Measurements from ENCODE around the gene GALNS.
"Not testable (repeated sequence)": the region's sequence is repeated elsewhere in the genome, so short reads cannot be mapped to it uniquely, and the experiment has no call there.

Gene GALNS, protein sequence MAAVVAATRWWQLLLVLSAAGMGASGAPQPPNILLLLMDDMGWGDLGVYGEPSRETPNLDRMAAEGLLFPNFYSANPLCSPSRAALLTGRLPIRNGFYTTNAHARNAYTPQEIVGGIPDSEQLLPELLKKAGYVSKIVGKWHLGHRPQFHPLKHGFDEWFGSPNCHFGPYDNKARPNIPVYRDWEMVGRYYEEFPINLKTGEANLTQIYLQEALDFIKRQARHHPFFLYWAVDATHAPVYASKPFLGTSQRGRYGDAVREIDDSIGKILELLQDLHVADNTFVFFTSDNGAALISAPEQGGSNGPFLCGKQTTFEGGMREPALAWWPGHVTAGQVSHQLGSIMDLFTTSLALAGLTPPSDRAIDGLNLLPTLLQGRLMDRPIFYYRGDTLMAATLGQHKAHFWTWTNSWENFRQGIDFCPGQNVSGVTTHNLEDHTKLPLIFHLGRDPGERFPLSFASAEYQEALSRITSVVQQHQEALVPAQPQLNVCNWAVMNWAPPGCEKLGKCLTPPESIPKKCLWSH

DNA sequence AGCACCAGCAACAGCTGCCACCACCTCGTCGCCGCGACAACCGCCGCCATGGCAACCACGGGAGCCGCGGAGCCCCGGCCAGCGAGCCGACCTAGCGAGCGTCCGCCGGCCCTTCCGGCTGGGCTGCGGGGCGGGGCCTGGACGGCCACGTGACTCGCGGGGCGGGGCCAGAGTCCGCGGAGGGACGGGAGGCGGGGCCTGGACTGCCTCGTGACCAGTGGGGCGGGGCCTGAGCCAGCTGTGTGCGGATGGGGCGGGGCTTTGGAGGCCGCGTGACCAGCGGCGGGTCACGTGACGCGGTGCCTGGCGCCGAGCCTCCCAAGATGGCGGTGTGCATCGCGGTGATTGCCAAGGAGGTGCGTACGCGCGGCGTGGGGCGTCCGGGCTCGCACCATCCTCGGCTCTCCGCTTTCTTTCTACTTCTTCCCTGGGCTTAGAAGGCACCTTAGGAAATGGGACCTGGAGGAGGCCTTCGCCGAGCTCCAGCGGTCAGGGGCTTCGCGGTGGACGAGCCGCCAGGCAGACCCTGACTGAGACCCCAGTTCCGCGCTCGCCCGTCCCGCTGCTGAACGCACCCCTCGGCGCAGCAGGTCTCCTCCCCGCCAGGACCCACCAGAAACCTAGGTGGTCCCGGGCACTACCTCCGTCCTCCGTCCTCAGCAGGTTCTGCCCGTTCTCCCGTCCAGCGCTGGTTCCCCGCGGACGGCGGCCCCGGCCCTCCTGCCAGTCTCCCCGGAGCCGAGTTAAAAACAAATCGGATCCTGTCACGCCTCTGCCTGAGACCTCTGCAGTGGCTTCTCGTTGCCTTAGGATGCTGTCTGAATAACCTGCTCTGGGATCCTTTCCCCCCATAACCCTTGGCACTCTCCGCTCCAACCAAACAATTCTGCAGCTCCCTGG lies at the start of gene GALNS, which contains the start of gene TRAPPC2L:
Gene GALNS, minus strand, starts transcription at position 120 of the 900 bp plus-strand sequence. Its CDS starts 70 bp downstream, at position 50.
Gene TRAPPC2L, plus strand, starts transcription at position 300 of the 900 bp plus-strand sequence. Its CDS starts 24 bp downstream, at position 324.
- peak; percentile 99 for DNase-seq

DNA sequence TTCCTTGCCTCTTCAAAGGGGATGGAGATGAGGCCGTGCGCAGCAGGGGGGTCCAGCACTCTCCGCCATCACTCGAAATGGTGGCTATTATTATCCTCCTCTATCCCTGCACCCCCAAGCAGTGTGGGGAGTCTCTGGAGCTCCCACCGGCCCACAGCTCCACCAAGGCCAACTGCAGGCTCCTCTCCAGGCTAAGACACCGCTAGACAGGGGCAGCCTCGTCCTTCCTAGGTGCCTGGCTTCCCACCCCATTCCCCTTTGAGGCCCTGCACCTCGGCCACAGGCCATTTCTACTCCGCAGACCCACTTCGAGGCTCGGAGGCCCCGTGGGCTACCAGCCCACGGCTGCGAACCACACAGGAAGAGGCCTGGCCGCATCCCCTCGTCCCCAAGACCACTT lies 49.3 kb upstream of the GALNS start:
- DNase-seq, result no peak

GRCh38 chr16:88905563-88905962 lies 48.8 kb upstream of the GALNS start:
- peak; percentile 81 for DNase-seq

DNA sequence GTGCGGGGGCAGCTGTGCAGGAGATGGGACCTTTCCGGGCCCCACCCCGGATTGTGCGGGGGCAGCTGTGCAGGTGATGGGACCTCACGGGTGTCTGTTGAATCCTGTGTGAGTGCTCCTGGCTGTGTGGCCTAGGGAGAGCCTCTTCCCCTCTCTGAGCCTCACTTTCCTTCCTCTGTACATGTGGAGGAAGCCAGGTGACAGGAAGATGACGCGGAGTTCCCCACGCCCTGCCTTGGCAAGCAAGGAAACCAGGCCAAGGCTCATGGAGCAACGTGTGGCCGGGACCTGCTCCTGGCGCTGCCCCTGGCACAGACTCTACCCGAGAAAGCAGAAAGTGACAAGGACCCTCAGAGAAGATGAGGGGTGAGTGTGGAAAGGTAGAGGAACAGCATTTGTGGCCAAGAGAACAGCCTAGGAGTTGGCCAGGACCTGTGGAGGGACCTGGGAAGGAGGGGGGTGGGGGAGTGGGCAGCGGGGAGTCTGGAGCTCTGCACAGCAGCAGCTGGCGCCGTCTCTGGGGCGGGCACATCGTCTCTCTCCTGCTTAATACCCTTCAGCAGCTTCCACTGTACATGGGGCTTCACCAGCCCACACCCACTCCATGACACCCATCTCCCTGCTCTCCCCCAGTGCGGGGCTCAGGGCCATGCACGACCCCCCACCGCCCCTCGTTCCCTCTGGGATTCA lies 48.1 kb upstream of the GALNS start:
- DNase-seq, result no peak

DNA sequence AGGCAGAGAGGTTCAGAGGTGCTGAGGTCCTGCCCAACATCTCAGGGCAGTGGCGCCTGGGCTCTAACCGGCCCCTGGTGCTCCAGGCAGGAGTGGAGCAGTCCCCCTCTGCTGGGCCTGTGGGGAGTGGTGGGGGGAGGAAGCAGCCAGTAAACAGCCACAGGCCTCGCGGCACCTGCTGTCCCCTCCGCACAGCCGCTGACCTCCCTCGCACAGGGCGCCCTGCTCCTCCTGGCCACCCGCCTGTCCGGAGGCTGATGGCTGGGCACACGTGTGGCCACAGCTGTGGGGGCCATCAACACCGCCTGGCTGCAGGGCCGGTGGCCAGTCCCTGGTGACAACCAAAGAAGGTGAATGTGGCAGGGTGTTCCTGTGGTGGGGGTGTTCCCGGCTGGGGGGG lies 46.5 kb upstream of the GALNS start:
- no peak for DNase-seq

- no peak for DNase-seq
Measured at GRCh38 chr16:88902744-88903143, 46.0 kb upstream of the GALNS start.

DNA sequence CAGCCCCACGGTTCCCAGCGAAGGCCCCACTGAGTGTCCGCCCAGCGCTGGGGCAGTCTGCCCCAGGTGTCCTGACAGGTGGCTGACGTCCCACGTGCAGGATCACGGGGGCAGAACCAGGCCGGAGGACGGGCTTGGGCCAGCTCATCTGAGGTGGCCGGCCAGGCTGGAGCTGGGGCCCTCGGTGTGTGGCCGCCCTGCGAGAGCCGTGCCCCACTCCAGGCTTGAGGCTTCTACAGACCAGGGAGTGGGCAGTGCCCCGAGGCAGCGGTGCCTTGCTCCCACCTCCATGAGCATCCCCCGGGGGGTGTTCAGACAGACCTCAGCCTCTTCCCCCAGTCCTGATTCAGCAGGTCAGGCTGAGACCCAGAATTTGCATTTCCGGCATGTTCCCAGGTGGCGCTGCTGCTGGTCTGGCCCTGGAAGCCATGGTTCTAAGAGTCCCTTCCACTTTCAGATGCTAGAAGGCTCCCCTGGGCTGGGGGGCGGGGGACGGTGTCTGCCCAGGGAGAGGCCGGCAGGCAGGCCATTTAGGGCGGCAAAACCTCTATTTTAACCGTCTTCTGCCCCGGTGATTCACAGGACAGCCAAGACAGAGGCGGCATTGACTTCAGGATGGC lies 45.1 kb upstream of the GALNS start:
- DNase-seq, result no peak

GRCh38 chr16:88900662-88901052 lies 43.9 kb upstream of the GALNS start:
- DNase-seq, result no peak

DNA sequence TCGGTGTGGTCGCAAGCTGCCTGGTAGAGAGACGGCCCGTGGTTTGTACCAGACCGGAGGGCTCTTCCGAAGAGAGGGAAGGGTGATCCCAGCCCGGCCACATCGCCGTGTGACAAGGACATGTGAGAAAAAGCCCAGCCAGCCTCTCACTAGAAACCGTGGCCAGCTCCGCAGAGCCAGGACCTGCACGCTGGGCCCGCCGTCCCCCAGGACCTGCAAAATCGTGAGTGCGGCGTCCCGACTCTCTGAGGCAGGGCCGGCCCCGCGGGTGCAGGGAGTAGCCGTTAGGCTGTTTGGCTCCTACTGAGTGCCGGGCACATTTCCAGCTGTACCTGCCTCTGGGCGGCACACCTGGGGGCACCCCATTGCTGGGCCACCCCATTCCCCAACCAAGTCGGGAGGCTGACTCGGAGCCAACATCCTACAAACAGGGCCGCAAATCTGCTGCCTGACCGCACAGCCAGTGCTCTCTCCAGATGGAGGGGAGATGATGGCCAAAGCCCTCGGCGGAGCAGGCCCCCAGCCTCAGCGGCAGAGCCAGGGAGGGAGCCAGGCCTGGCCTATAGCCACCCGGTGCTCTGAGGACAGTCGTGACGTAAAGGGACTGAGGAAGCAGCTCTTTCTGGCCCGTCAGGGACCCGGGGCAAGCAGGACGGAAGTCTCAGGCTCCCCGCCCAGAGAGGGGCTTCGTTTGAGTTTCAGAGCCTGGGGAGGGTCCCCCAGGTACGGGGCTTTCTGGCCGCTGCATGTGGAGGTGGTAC lies 43.3 kb upstream of the GALNS start:
- DNase-seq, result no peak

- no peak for DNase-seq
Measured at GRCh38 chr16:88897696-88898425, 41.1 kb upstream of the GALNS start.

DNA sequence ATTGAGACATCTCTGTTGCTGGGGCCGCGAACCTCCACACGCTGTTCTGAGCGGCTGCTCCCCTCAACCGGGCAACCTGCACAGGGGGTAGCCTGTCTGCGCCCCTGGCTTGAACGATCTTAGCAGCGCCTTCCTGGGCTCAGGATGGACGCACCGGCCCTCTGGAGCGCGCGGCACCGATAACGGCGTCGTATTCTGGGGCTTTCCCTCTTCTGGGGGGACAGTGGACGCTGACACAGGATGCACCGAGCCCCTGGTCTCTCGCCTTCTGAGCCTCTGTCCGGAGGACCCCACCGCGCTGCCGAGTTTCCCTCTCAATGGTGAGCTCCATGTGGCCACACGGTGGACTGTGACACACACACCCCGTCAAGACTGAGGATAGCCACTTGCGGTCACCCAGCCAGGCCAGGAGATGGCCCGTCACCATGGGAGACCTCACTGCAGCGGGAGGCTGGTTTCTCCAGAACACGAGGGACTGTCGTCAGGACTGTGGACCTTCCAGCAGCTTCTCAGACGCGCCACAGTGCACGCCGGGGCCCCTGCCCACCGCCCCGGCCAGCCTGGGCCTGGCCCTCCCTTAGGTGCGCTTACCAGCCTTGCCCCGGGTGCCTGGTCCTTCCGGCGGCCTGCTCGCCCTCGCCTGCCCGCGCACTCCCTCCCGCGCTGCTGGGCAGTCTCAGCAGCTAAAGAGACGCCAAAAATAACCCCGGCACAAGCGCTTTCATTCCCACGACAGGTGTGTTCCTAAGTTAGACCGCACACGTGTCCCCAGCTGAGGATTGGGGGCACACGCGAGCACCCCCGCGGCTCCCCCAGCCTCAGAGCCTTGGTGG lies 39.7 kb upstream of the GALNS start:
- no peak for DNase-seq

GRCh38 chr16:88895335-88895734 lies 38.6 kb upstream of the GALNS start:
- DNase-seq, result no peak

GRCh38 chr16:88894681-88895300 lies 38.0 kb upstream of the GALNS start:
- DNase-seq, result no peak

DNA sequence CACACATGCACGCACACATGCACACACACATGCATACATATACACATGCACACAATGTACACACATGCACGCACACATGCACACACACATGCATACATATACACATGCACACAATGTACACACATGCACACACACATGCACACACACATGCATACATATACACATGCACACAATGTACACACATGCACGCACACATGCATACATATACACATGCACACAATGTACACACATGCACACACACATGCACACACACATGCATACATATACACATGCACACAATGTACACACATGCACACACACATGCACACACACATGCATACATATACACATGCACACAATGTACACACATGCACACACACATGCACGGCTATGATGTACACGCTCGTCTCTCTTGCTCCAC lies 37.5 kb upstream of the GALNS start:
- DNase-seq, result not testable (repeated sequence)

DNA sequence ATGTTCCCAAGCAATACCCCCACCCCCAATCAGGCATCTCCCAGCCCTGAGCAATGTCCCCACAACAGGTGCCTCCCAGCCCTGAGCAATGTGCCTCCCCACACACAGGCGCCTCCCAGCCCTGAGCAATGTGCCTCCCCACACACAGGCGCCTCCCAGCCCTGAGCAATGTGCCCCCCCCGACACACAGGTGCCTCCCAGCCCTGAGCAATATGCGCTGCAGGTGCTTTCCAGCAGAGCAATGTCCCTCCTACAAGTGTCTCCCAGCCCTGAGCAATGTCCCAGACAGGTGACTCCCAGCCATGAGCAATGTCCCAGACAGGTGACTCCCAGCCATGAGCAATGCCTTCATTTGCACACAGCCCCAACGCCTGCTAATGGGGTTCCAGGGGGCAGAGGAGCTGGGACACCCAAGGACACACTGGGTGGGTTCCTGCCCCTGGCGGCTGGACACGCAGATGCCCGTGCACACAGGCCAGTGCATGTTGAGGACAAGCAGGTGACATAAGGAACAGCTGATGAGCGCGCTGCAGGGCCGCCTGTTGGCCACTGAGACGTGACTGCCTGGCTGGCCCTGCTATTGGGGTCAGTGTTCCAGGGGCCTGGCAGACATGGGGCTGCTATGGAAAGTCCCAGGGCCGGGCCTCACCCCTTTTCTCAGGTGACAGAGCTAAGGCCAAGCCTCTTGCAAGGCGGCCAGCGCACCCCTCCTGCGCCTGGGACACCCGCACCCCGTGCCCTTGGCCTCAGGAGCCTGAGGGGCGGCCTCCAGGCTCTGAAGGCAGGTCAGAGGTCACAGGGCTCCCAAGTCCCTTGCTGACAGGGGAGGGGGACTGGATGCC lies 36.6 kb upstream of the GALNS start:
- DNase-seq, result no peak

GRCh38 chr16:88892065-88892464 lies 35.3 kb upstream of the GALNS start:
- DNase-seq, result no peak

- no peak for DNase-seq
Measured at GRCh38 chr16:88891083-88891482, 34.3 kb upstream of the GALNS start.

GRCh38 chr16:88889702-88890352 lies 33.1 kb upstream of the GALNS start:
- not testable (repeated sequence) for DNase-seq
